GM15510 (cell line): ENCODE results near the gene FOXE1.

Experiments used
- POLR2A ChIP-seq: IDR thresholded peaks from 3 replicates; pipeline ENCODE4 v1.6.1; 2011; ENCODE audit warnings: borderline replicate concordance; ENCODE audit not compliant: insufficient read length; ENCODE audit errors: extremely low read depth

The FOXE1 gene

GRCh38 chr9:97840521-97840920 is 12.5 kb upstream of the FOXE1 start:
- no peak for TF ChIP-seq POLR2A

GRCh38 chr9:97842960-97843359 is 10.1 kb upstream of the FOXE1 start:
- TF ChIP-seq POLR2A: no peak

- TF ChIP-seq POLR2A: no peak
Measured at GRCh38 chr9:97845130-97845529, 7.9 kb upstream of the FOXE1 start.

GRCh38 chr9:97845763-97846162 is 7.3 kb upstream of the FOXE1 start:
- no peak for TF ChIP-seq POLR2A

- no peak for TF ChIP-seq POLR2A
Measured at GRCh38 chr9:97846347-97846746, 6.7 kb upstream of the FOXE1 start.

GRCh38 chr9:97847474-97848214 is 5.4 kb upstream of the FOXE1 start:
- TF ChIP-seq POLR2A: no peak

- TF ChIP-seq POLR2A: no peak
Measured at GRCh38 chr9:97848215-97848479, 4.9 kb upstream of the FOXE1 start.

GRCh38 chr9:97848480-97849237 is 4.4 kb upstream of the FOXE1 start:
- no peak for TF ChIP-seq POLR2A

- no peak for TF ChIP-seq POLR2A
Measured at GRCh38 chr9:97849980-97850379, 3.0 kb upstream of the FOXE1 start.

- TF ChIP-seq POLR2A: no peak
Measured at GRCh38 chr9:97850746-97851445, 2.1 kb upstream of the FOXE1 start.

- no peak for TF ChIP-seq POLR2A
Measured at GRCh38 chr9:97851446-97851883, 1.6 kb upstream of the FOXE1 start.

GRCh38 chr9:97852001-97852398 is 1.0 kb upstream of the FOXE1 start:
- no peak for TF ChIP-seq POLR2A

GRCh38 chr9:97852399-97853055 is 499 bp upstream of the FOXE1 start:
- TF ChIP-seq POLR2A: no peak

- TF ChIP-seq POLR2A: no peak
Measured at GRCh38 chr9:97853844-97854695, 1.0 kb downstream of the FOXE1 start.
